ENCODE measurements around the gene TSC22D3.
"Not testable (repeated sequence)": the region's sequence is repeated elsewhere in the genome, so short reads cannot be mapped to it uniquely, and the experiment has no call there.

TSC22D3 gene

DNA sequence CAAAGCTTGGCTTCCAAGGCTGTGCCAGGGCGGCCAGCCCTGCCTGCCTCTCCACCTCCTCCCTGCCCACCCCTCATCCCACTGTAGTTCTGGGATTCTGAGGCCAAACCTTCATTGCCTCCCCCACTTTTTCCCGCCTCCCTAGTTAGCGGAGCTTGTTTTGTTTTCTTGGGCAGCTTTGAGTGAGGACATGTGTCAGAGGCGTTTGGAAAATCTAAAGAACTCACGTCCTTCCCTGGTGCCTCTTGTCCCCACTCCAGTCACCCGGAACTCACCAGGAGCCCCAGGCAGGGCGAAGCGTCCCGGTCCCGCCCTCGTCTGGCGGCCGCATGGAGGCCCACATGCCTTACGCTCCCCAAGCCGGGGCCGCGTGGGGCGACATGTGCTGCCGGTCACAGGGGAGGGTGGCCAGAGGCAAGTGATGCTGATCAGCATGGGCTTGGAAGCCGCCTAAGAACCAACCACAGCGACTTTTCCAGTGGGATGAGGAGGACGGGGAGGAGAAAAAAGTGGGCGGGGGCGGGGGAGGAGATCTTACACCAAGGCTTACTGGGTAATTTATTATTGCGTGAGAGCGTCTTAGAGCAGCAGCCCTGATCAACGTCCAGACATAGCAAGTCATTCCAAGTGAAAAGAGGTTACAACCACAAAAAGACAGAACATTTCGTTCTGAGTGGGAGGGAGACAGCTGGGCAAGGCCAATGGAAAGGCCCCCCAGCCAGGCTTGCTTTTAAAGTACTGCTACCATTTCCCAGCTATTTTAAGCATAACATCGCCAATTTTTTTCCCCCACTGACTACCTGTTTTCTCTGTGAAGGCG is 98.8 kb downstream of the TSC22D3 start:
- DNase-seq = peak; percentile 12

DNA sequence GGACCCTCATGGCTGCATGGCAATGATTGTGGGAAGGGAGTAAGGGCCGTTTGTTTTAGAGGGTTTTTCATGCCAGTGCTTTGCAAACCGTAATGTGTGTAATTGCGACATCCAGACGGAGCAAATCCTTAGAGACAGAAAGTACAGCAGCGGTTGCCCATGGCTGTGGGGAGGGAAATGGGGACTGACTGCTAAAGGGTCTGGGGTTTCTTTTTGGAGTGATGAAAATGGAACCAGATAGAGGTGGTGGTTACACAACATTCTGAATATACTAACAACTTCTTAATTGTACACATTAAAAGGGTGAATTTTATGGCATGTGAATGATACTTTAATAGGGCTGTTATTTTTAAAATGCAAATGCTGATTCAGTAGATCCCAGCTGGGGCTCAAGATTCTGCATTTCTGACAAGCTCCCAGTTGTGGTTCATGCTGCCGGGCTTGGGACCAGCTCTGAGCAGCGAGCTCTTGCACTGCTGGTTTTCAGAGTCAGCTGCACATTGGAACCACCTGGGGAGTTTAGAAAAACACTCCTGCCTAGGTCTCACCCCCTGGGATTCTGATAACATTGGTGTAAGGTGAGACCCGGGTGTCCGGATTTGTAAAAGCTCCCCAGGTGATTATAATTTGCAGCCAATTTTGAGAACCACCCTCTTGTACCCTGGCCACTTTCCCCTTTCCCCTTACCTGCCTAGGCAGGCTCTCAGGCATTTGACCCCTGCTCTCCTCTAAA is 99.6 kb downstream of the TSC22D3 start:
- DNase-seq = no peak

DNA sequence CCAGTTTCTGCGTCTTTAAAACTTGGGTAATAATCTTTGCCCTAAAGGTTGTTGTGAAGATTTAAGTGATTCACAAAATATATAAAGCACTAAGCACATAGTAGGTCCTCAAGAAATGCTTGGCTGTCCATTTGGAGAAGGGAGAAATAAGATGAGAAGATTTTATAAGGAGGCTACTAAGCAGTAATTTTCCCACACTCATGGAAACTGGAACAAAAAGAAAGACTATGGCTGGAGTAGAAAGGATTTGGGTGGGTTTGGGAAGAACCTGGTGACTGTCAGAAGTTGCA is 100.3 kb downstream of the TSC22D3 start:
- DNase-seq = no peak

DNA sequence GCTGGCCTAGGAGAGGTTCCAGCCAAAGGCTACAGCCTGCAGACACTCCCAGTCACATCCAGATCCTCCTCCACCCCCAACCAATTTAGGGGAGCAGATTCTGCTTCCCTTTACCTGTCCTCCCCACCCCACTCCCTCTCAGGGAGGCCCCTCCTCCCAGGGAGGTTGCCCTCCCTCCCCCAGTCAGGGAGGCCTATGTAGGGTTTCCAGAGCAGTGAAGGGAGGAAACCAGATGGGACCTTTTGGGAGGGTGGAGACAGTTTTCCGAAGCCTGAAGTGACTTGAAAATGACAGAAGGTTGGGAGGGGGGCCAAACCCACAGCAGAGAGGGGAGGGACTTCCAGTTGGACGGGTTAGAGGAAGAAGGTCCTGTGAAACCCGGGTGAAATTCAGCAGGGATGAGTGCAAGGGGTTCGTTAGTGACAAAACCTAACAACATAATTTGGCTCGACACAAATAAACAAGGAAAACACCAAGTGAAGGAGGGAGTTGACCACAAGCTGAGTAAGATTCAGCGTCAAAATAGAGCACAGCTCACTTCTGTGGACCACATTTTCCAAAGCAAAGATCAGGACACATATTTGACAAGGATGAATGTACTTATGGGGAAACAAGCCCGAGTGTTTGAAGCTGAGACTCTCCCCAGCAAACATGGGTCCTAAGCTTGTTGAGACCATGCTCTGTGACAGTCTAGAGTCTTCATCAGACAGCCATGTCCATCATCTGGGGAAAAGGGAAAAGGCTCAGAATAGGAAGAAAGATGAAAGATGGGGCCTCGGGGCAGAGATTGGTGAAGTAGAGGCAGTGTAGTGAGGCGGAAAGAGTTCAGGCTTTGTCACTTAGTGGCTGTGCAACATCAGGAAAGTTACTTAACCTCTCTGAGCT is 100.9 kb downstream of the TSC22D3 start:
- DNase-seq = no peak

DNA sequence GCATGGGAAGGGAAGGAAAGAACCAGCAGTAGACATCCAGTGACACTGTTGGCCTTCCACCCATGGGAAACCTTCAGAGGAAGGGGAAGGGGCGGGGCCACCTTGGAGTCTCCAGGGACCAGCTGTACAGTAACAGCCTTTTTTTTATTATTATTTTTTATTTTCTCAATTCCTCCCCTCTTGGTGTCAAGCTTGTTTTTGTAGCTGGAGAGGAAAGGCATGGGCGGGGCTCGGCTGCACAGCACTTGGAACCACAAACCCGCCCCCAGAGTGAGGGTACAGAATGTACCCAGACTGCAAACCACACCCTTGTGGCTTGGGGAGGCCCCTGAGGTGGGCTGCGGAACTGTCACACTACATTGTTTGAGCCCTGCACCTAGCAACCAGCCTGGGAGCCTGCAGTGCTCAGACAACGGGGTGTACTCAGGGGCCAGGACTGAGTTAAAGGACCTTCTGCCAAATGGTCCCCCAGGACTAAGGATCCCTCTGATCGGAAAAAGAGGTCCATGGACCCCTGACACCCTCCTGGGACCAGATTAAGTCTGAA is 101.6 kb downstream of the TSC22D3 start:
- DNase-seq = peak; percentile 46

DNA sequence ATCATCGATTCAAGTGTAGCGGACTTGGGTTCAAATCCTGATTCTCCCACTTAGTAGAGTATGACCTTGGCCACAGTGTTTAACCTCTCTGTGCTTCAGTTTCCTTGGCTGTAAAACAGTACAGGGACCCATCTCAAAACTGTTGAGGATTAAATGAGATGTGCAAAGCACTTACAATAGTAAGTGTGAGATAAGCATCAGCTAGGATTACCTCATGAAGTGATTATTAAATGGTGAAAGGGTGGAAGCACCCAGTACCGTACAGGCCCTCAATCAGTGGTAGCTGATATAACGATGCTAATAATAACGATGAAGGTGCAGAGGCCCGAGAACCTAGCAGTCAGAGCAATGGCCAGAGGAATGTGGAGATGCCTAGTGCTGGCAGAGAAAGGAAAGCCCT is 102.2 kb downstream of the TSC22D3 start:
- DNase-seq = no peak

DNA sequence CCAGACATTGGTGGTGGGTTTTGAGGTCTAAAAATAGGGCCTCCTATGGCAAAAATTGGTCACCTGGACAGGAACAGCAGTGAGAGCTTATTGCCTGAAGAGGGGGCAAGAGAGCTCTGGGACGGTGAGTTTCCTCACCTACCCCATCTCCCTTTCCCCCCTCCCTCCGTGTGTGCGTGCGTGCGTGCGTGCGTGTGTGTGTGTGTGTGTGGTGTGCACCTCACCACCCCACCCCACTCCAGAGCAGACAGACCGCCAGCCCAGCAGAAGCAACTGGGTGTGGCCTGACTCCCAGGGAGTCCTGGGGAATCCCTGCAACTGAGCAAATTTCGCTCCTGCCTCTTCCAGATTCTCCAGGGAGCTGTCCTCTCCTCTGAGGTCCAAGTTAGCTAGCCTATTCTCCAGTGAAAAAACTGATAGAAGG is 102.6 kb downstream of the TSC22D3 start:
- peak; percentile 48 for DNase-seq

DNA sequence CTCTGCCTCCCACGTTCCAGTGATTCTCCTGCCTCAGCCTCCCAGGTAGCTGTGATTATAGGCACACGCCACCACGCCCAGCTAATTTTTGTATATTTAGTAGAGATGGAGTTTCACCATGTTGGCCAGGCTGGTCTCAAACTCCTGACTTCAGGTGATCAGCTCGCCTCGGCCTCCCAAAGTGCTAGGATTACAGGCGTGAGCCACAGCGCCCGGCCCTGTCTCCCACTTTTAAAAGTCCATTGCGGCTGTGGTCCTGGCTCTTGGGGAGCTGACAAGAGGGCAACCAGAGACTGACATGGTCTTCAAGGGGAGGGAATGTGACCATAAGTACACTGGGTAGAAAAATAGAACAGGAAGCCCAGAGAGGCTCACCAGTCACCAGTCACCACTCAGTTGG is 104.3 kb downstream of the TSC22D3 start:
- DNase-seq = not testable (repeated sequence)

DNA sequence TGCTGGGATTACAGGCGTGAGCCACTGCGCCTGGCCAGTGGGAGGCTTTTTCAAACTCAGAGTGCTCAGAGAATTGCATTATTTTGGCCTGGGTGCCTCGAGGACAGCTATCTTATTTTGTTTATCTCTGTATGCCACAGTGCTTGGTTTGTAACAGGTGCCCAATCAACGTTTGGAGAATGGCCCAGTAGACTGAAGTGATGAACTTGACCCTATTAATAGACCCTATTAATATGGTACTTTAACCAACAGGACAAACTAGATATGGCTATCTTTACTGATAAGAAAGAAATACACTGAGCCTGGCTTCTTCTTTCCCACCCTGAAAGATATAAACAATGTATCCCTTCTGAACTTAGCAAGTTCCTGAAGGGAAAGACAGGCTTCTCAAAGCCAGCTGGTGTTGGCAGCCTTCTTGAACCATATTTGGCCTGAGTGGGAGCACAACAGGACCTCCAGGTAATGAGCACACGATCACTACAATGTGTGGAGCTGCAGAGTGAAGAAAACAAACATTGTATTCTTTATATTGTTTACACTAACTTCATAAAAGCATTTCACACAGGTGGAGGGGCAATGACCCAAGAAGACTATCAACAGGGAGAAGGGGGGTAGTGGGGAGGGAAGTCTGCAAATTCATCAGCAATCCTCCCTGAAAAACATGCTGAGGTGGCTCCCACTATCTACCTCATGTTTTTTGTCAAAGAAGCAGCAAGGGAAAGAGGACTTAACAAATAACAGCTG is 105.5 kb downstream of the TSC22D3 start:
- DNase-seq = no peak

DNA sequence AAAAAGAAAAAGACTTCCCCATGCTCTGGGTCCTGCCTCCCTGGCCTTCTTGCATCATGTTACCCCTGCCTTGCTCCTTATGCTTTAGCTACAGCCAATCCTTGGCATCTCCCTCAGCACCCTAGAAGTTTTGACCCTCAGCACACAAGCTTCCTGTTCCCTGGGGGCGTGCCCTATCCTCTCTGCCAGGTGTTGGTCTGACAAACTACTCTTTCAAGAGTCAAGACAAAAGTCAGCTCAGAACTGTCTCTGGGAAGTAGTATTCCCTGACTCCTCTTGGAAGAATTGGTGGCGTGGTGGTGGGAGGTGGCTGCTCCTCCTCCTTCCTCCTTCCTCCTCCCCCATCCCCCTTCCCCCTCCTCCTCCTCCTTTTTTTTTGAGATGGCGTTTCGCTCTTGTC is 106.3 kb downstream of the TSC22D3 start:
- no peak for DNase-seq

DNA sequence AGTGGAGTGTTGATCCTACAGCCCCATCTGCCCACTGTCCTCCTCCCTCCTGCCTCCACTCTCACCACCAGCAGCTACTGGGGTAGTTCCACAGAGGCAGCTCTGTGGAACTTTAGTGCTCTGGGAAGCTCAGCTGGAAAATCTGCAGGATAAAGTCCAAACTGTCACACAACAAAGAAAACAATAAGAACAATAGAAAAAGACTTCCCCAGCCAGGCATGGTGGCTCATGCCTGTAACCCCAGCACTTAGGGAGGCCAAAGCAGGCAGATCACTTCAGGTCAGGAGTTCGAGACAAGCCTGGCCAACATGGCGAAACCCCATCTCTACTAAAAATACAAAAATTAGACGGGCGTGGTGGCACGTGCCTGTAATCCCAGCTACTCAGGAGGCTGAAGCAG is 106.9 kb downstream of the TSC22D3 start:
- DNase-seq = not testable (repeated sequence)

DNA sequence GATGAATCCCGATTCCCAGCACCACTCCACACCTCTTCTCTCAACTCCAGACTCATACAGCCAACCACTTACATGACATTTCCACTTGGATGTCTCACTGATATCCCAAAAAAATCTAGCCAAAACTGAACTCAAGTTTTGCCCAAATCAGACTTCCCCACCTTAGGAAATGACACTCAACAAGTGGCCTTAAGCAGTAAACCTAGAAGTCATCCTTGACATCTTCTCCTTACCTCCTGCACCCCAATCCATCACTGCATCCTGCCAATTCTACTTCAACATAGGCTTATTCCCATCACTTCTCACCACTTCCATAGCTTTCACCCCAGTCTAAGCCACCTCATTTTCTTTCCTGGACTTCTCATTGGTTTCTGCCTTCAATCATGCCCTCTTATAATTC is 108.2 kb downstream of the TSC22D3 start:
- DNase-seq = no peak

DNA sequence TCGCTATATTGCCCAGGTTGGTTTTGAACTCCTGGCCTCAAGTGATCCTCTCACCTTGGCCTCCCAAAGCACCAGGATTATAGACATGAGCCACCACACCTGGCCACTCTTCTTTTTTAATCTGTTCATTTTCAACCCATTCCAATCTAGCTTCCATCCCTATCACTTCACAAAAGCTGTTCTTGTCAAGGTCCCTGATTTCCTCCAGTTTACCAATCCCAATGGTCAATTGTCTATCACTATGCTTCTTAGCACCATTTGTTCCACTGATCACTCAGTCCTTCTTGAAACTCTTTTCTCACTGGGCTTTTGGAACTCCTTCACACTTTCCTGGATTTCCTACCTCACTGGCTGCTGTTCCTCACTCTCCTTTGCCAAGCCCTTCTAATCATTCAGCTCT is 108.7 kb downstream of the TSC22D3 start:
- no peak for DNase-seq
